WTC11 (cell line): Measurements from ENCODE around the gene RNF2. TPM values are rescaled to one million over a fixed set of nuclear protein-coding genes. Genes with fewer than 3 reads are reported as not detected.

Experiments used
- ATAC-seq: fragments of 200-7000 bp; cut with Tn5 transposase; 2 replicates; pipeline ENCODE4 v1.10.0; 2021; ENCODE audit warnings: mild to moderate bottlenecking, moderate library complexity
- CTCF ChIA-PET: fragments of 300-600 bp; sonication (Branson Sonifier 250); formaldehyde crosslinking; loops from one replicate; lab custom pipeline; 2021; ENCODE audit warnings: antibody characterized with exemption; lab: Charles Lee
- POLR2A ChIA-PET: fragments of 350-600 bp; sonication (Branson Sonifier 250); formaldehyde crosslinking; loops from one replicate; lab custom pipeline; 2021; ENCODE audit warnings: antibody characterized with exemption; lab: Charles Lee
- DNase-seq: peaks from one replicate; pipeline ENCODE4 v3.0.0; 2021; ENCODE audit warnings: low spot score
- H3K27ac Mint-ChIP-seq: 2 replicates; pipeline ENCODE4 v1.8.0; 2021; ENCODE audit warnings: mixed read lengths
- H3K27me3 Mint-ChIP-seq: 2 replicates; pipeline ENCODE4 v1.8.0; 2021; ENCODE audit warnings: low read depth, mild to moderate bottlenecking, moderate library complexity, mixed read lengths
- H3K36me3 Mint-ChIP-seq: 2 replicates; pipeline ENCODE4 v1.8.0; 2021; ENCODE audit warnings: mixed read lengths
- H3K4me1 Mint-ChIP-seq: 2 replicates; pipeline ENCODE4 v1.8.0; 2022; ENCODE audit warnings: mixed read lengths
- H3K4me3 Mint-ChIP-seq: 2 replicates; pipeline ENCODE4 v1.8.0; 2021; ENCODE audit warnings: mild to moderate bottlenecking, moderate library complexity, mixed read lengths
- H3K9me3 Mint-ChIP-seq: 2 replicates; pipeline ENCODE4 v1.8.0; 2021; ENCODE audit warnings: mixed read lengths
- ATF1 ChIP-seq: sonication (generic); formaldehyde crosslinking; IDR thresholded peaks from 2 replicates; pipeline ENCODE4 v1.8.1; 2023; ENCODE audit warnings: mild to moderate bottlenecking, moderate library complexity, missing genetic modification reagents
- CREM ChIP-seq: sonication (generic); formaldehyde crosslinking; IDR thresholded peaks from 2 replicates; pipeline ENCODE4 v1.8.1; 2022; ENCODE audit warnings: mild to moderate bottlenecking, missing genetic modification reagents, moderate library complexity
- E2F4 ChIP-seq: sonication (generic); formaldehyde crosslinking; IDR thresholded peaks from 2 replicates; pipeline ENCODE4 v1.8.1; 2022; ENCODE audit warnings: low read depth, mild to moderate bottlenecking, moderate library complexity, missing genetic modification reagents, borderline replicate concordance
- ETV6 ChIP-seq: sonication (generic); formaldehyde crosslinking; IDR thresholded peaks from 2 replicates; pipeline ENCODE4 v1.8.1; 2022; ENCODE audit warnings: mild to moderate bottlenecking, missing genetic modification reagents
- FOXJ3 ChIP-seq: sonication (generic); formaldehyde crosslinking; IDR thresholded peaks from 2 replicates; pipeline ENCODE4 v1.9.0; 2021; ENCODE audit warnings: missing genetic modification reagents, mild to moderate bottlenecking, borderline replicate concordance
- HMGA2 ChIP-seq: fragments of 250-450 bp; sonication (Bioruptor Pico); IDR thresholded peaks from 2 replicates; pipeline ENCODE4 v1.4.0; 2021; ENCODE audit warnings: mild to moderate bottlenecking, moderate library complexity
- KAT7 ChIP-seq: sonication (generic); formaldehyde crosslinking; IDR thresholded peaks from 2 replicates; pipeline ENCODE4 v1.8.1; 2023; ENCODE audit warnings: missing genetic modification reagents, mild to moderate bottlenecking, borderline replicate concordance
- NFATC4 ChIP-seq: fragments of 250-450 bp; sonication (Bioruptor Pico); IDR thresholded peaks from 2 replicates; pipeline ENCODE4 v1.9.0; 2021; ENCODE audit warnings: mild to moderate bottlenecking
- NR1H2 ChIP-seq: sonication (generic); formaldehyde crosslinking; IDR thresholded peaks from 2 replicates; pipeline ENCODE4 v1.9.0; 2021; ENCODE audit warnings: mild to moderate bottlenecking, moderate library complexity, missing genetic modification reagents
- OVOL2 ChIP-seq: fragments of 250-450 bp; sonication (Bioruptor Pico); IDR thresholded peaks from 2 replicates; pipeline ENCODE4 v1.9.0; 2021; ENCODE audit warnings: mild to moderate bottlenecking, borderline replicate concordance
- PRRX2 ChIP-seq: fragments of 250-450 bp; sonication (Bioruptor Pico); IDR thresholded peaks from 2 replicates; pipeline ENCODE4 v1.8.0; 2021; ENCODE audit warnings: mild to moderate bottlenecking
- RORB ChIP-seq: fragments of 250-450 bp; sonication (Bioruptor Pico); IDR thresholded peaks from 2 replicates; pipeline ENCODE4 v1.9.0; 2021; ENCODE audit warnings: mild to moderate bottlenecking
- SMAD4 ChIP-seq: sonication (generic); formaldehyde crosslinking; IDR thresholded peaks from 2 replicates; pipeline ENCODE4 v1.8.0; 2022; ENCODE audit warnings: mild to moderate bottlenecking, missing genetic modification reagents
- ZNF121 ChIP-seq: sonication (generic); formaldehyde crosslinking; IDR thresholded peaks from 2 replicates; pipeline ENCODE4 v1.8.0; 2023; ENCODE audit warnings: missing genetic modification reagents
- ZNF219 ChIP-seq: sonication (generic); formaldehyde crosslinking; IDR thresholded peaks from 2 replicates; pipeline ENCODE4 v1.8.0; 2023; ENCODE audit warnings: missing genetic modification reagents, mild to moderate bottlenecking, borderline replicate concordance
- ZNF232 ChIP-seq: sonication (generic); formaldehyde crosslinking; IDR thresholded peaks from 2 replicates; pipeline ENCODE4 v1.8.0; 2022; ENCODE audit warnings: mild to moderate bottlenecking, missing genetic modification reagents
- ZNF281 ChIP-seq: sonication (generic); formaldehyde crosslinking; IDR thresholded peaks from 2 replicates; pipeline ENCODE4 v1.8.0; 2023; ENCODE audit warnings: mild to moderate bottlenecking, missing genetic modification reagents
- ZNF416 ChIP-seq: fragments of 250-450 bp; sonication (Bioruptor Pico); IDR thresholded peaks from 2 replicates; pipeline ENCODE4 v1.9.0; 2021; ENCODE audit warnings: mild to moderate bottlenecking, inconsistent platforms
- ZNF512 ChIP-seq: sonication (generic); formaldehyde crosslinking; IDR thresholded peaks from 2 replicates; pipeline ENCODE4 v1.8.1; 2022; ENCODE audit warnings: missing genetic modification reagents, borderline replicate concordance
- total RNA-seq: library from RNA; stranded (reverse); gene quantifications from 3 replicates; pipeline ENCODE4 v1.2.3, GENCODE V29; 2021
- TF ChIP-seq, protein P1 (sequence below): fragments of 200-600 bp; IDR thresholded peaks from 2 replicates; pipeline ENCODE4 v1.8.0; 2022; ENCODE audit warnings: antibody characterized with exemption
- TF ChIP-seq, protein P2 (sequence below): sonication (generic); formaldehyde crosslinking; IDR thresholded peaks from 2 replicates; pipeline ENCODE4 v1.8.1; 2023; ENCODE audit warnings: mild to moderate bottlenecking, moderate library complexity, missing genetic modification reagents

The RNF2 gene
- total RNA-seq, 1 experiment from 2014 or later, result 37.3 TPM

GRCh38 chr1:185058876-185059275, 13.5 kb downstream of the RNF2 start (continued):
- TF ChIP-seq E2F4 (CRISPR knock-in tag), result no peak
- TF ChIP-seq NR1H2 (CRISPR knock-in tag), result no peak

GRCh38 chr1:185059950-185060571, 14.7 kb downstream of the RNF2 start:
- TF ChIP-seq, protein P1, sequence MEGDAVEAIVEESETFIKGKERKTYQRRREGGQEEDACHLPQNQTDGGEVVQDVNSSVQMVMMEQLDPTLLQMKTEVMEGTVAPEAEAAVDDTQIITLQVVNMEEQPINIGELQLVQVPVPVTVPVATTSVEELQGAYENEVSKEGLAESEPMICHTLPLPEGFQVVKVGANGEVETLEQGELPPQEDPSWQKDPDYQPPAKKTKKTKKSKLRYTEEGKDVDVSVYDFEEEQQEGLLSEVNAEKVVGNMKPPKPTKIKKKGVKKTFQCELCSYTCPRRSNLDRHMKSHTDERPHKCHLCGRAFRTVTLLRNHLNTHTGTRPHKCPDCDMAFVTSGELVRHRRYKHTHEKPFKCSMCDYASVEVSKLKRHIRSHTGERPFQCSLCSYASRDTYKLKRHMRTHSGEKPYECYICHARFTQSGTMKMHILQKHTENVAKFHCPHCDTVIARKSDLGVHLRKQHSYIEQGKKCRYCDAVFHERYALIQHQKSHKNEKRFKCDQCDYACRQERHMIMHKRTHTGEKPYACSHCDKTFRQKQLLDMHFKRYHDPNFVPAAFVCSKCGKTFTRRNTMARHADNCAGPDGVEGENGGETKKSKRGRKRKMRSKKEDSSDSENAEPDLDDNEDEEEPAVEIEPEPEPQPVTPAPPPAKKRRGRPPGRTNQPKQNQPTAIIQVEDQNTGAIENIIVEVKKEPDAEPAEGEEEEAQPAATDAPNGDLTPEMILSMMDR, result no peak
- no peak for TF ChIP-seq ETV6 (CRISPR knock-in tag)
- TF ChIP-seq ZNF121 (CRISPR knock-in tag), result no peak
- TF ChIP-seq RORB (CRISPR knock-in tag), result no peak
- TF ChIP-seq SMAD4, result no peak
- no peak overlapping the region; the same call in 1 of the 2 replicates for H3K27ac Mint-ChIP-seq
- POLR2A ChIA-PET, result no interaction called here
- DNase-seq, result no peak
- no peaks in the 10 kb centered on the region for H3K27me3 Mint-ChIP-seq
- no peak overlapping the region for H3K4me3 Mint-ChIP-seq
- CTCF ChIA-PET, result no interaction called here
- H3K9me3 Mint-ChIP-seq, result peaks cover 21% of the 10 kb centered on the region
- H3K36me3 Mint-ChIP-seq, result peaks cover 20% of the 10 kb centered on the region
- no peak for ATAC-seq
- H3K4me1 Mint-ChIP-seq, result peaks cover 39% of the 10 kb centered on the region

- peaks cover 47% of the 10 kb centered on the region for H3K4me1 Mint-ChIP-seq
- H3K9me3 Mint-ChIP-seq, result peaks cover 25% of the 10 kb centered on the region
- ChIA-PET POLR2A (no interaction called here), CTCF (no interaction called here)
- H3K27ac Mint-ChIP-seq, result no peak overlapping the region
- no peaks in the 10 kb centered on the region for H3K27me3 Mint-ChIP-seq
- DNase-seq (no peak), ATAC-seq (no peak)
- peaks cover 32% of the 10 kb centered on the region for H3K36me3 Mint-ChIP-seq
- H3K4me3 Mint-ChIP-seq, result no peak overlapping the region
- no peak for TF ChIP-seq CREM (CRISPR knock-in tag)
- TF ChIP-seq ZNF232, result no peak
- TF ChIP-seq NFATC4 (CRISPR knock-in tag), result no peak
- TF ChIP-seq ZNF416 (CRISPR knock-in tag), result no peak
- no peak for TF ChIP-seq ATF1
- no peak for TF ChIP-seq HMGA2 (CRISPR knock-in tag)
- no peak for TF ChIP-seq ZNF281 (CRISPR knock-in tag)
- TF ChIP-seq FOXJ3, result no peak
Observed at GRCh38 chr1:185062710-185063370, 17.5 kb downstream of the RNF2 start.

DNA sequence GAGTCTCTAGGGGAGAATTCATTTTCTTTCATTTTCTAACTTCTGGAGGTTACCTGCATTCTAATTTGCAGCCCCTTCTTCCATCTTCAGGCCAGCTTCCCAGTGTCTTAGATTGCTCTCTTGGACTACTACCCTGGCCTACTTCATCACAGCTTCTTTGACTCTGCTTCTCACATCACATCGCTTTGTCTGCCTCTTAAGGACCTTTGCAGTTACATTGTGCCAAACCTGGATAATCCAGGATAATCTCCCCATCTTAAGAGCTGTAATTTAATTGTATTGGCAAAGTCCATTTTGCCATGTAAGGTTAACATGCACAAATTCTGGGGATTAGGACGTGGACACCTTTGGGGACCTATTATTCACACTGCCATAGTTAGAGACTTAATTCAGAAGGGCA, 18.4 kb downstream of the RNF2 start:
- Mint-ChIP-seq H3K27me3 (no peaks in the 10 kb centered on the region), H3K36me3 (peaks cover 32% of the 10 kb centered on the region), H3K27ac (no peak overlapping the region), H3K9me3 (peaks cover 25% of the 10 kb centered on the region), H3K4me1 (peaks cover 45% of the 10 kb centered on the region), H3K4me3 (no peak overlapping the region)
- DNase-seq (no peak), ATAC-seq (no peak)
- ChIA-PET POLR2A (interaction anchor here (0.6 kb wide), 1 partner anchor 10 kb away, joined by 3 read pairs; no protein-coding TSS in a partner anchor), CTCF (no interaction called here)
- TF ChIP-seq ZNF219 (CRISPR knock-in tag) (no peak), PRRX2 (no peak), OVOL2 (CRISPR knock-in tag) (no peak), KAT7 (CRISPR knock-in tag) (no peak), CREM (CRISPR knock-in tag) (no peak), ZNF512 (no peak)
- TF ChIP-seq, protein P2, sequence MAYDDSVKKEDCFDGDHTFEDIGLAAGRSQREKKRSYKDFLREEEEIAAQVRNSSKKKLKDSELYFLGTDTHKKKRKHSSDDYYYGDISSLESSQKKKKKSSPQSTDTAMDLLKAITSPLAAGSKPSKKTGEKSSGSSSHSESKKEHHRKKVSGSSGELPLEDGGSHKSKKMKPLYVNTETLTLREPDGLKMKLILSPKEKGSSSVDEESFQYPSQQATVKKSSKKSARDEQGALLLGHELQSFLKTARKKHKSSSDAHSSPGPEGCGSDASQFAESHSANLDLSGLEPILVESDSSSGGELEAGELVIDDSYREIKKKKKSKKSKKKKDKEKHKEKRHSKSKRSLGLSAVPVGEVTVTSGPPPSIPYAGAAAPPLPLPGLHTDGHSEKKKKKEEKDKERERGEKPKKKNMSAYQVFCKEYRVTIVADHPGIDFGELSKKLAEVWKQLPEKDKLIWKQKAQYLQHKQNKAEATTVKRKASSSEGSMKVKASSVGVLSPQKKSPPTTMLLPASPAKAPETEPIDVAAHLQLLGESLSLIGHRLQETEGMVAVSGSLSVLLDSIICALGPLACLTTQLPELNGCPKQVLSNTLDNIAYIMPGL (CRISPR knock-in tag), result no peak
